H1 (cell line): Measurements from ENCODE around the gene POU6F2. TPM values are rescaled to one million over a fixed set of nuclear protein-coding genes. Genes with fewer than 3 reads are reported as not detected.

Experiments
- SIN3A ChIP-seq, 2 experiments: IDR thresholded peaks in 1 of 2; conservative IDR thresholded peaks in 1 of 2; 2 replicates each; pipeline ENCODE4 v1.6.1; 2011 to 2012; ENCODE audit warnings: low read length in 2 of 2, improper control_type of control experiment in 1 of 2, low read depth in 1 of 2, mild to moderate bottlenecking in 1 of 2
- polyA plus RNA-seq, 7 experiments: library from polyadenylated mRNA; depleted of rRNA in 3 of 7; stranded (reverse) in 5 of 7; unstranded in 2 of 7; fragments of >200 nt in 5 of 7; fragments of 200-250 nt in 2 of 7; gene quantifications; 1 replicate in 5 of 7; 2 replicates in 1 of 7; 4 replicates in 1 of 7; pipeline versions ENCODE4 v1.2.1 to v1.2.3, GENCODE V29; 2011 to 2013; ENCODE audit warnings: missing spikeins in 2 of 7, mixed read lengths in 2 of 7
- total RNA-seq: library from RNA; stranded (reverse); fragmentation: NEBNext Ultra II Directional; extraction: Animal tissue kit (Norgen Biotek cat#: 25700); gene quantifications from 2 replicates; pipeline ENCODE4 v1.2.1, GENCODE V29; 2021

Gene POU6F2
- total and polyA plus RNA-seq, 2 of the 8 experiments (the other 6 are each of a cell fraction or from before 2014, with no cell fraction given) = 1.1 to 2.0 TPM

DNA sequence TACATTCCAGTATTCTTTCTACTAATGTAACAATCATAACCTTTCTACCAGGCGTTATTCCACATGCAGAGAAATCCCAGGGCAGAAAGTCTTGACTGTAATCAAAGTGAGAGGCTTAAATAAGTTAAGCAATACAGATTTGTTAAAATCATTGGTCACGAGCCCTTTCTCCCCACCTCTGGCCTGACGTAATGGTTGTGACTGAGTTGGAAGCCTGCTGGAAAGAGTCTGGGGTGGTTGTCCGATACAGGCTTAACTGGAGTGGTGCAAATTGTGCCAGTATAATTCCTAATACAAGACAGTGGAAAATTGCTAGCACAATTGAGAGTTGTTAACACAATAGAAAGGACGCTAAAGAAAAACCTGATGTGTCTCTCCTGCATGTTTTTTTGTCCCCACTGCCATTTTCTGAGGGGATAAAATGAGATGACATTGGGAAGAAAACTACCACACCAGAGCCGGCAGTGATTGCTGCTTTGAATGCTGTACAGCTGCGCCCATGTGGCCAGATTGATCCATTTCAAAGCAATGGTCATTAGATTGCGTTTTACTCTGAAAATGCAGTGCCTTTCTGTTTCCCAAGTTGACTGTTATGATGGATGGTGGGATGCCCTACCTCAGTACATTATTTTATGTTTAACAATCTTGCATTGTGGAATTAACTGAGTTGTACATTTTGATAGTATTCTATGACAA lies 190.8 kb downstream of the POU6F2 start (continued):
- TF ChIP-seq SIN3A (conservative IDR thresholded peaks at IDR 0.05 in 1 of 2, IDR thresholded peaks at IDR 0.05 in 1 of 2; ENCODE audit: low read depth in 1 of 2, low read length in 2 of 2) = no peak
